Endodermal cell (in vitro differentiated cells): ENCODE measurements around the gene PPP2R5C. TPM values are rescaled to one million over a fixed set of nuclear protein-coding genes. Genes with fewer than 3 reads are reported as not detected.

Experiments used
- DNase-seq: peaks from one replicate; pipeline ENCODE4 v3.0.0-alpha.2; 2017
- H3K27ac ChIP-seq: 2 replicates; pipeline ENCODE4 v1.5.1; 2013; ENCODE audit warnings: mild to moderate bottlenecking, low read depth, low read length, moderate library complexity
- H3K27me3 ChIP-seq: 2 replicates; pipeline ENCODE4 v1.6.1; 2013; ENCODE audit warnings: mild to moderate bottlenecking, low read length, moderate library complexity; ENCODE audit not compliant: insufficient read depth, control insufficient read depth, poor library complexity, severe bottlenecking
- H3K36me3 ChIP-seq: 2 replicates; pipeline ENCODE4 v1.7.0; 2013; ENCODE audit warnings: mild to moderate bottlenecking, low read length, moderate library complexity; ENCODE audit not compliant: control insufficient read depth, insufficient read depth
- H3K4me1 ChIP-seq: one replicate; pipeline ENCODE4 v1.7.0; 2013; ENCODE audit warnings: low read length; ENCODE audit not compliant: control insufficient read depth, insufficient read depth
- H3K4me3 ChIP-seq: 2 replicates; pipeline ENCODE4 v1.5.1; 2013; ENCODE audit warnings: mild to moderate bottlenecking, low read length, moderate library complexity
- H3K9ac ChIP-seq: 2 replicates; pipeline ENCODE4 v1.6.1; 2013; ENCODE audit warnings: mild to moderate bottlenecking, low read length, moderate library complexity; ENCODE audit not compliant: poor library complexity, severe bottlenecking; ENCODE audit errors: extremely low read depth
- H3K9me3 ChIP-seq: 2 replicates; pipeline ENCODE4 v1.6.1; 2013; ENCODE audit warnings: mild to moderate bottlenecking, low read length, moderate library complexity; ENCODE audit not compliant: control insufficient read depth
- H3K27ac Mint-ChIP-seq: 2 replicates; pipeline ENCODE4 v1.8.0; 2020; ENCODE audit warnings: mixed read lengths
- H3K27me3 Mint-ChIP-seq: 2 replicates; pipeline ENCODE4 v1.8.0; 2021; ENCODE audit warnings: mild to moderate bottlenecking, mixed read lengths; ENCODE audit not compliant: insufficient read depth
- H3K36me3 Mint-ChIP-seq: 2 replicates; pipeline ENCODE4 v1.8.0; 2020; ENCODE audit warnings: low read depth, mixed read lengths
- H3K4me1 Mint-ChIP-seq: 2 replicates; pipeline ENCODE4 v1.8.0; 2020; ENCODE audit warnings: mixed read lengths
- H3K4me3 Mint-ChIP-seq: 2 replicates; pipeline ENCODE4 v1.8.0; 2020; ENCODE audit warnings: mild to moderate bottlenecking, moderate library complexity, mixed read lengths
- H3K9me3 Mint-ChIP-seq: 2 replicates; pipeline ENCODE4 v1.8.0; 2020; ENCODE audit warnings: mild to moderate bottlenecking, mixed read lengths
- CTCF ChIP-seq: fragments of 200-600 bp; sonication (generic); conservative IDR thresholded peaks from 2 replicates; pipeline ENCODE4 v1.5.0; 2021; ENCODE audit warnings: antibody characterized with exemption, mild to moderate bottlenecking
- WGBS, 2 experiments: methylation state at CpG; one replicate each; pipeline versions ENCODE4 v1.1.5 to v1.1.7; 2013; ENCODE audit warnings: missing lambda C conversion rate in 2 of 2, mixed read lengths in 1 of 2; ENCODE audit not compliant: insufficient coverage in 1 of 2, insufficient read length in 1 of 2; 5-methylcytosine and 5-hydroxymethylcytosine counted together
- total RNA-seq, 2 donors: library from RNA; stranded (reverse); fragmentation: NEBNext Ultra II Directional in 1 of 2; extraction: Animal tissue kit (Norgen Biotek cat#: 25700) in 1 of 2; gene quantifications; 2 replicates in 1 of 2; 3 replicates in 1 of 2; pipeline ENCODE4 v1.2.1, GENCODE V29; 2021

PPP2R5C gene
- total RNA-seq, 2 donors from 2014 or later = 116 to 117 TPM

- Mint-ChIP-seq H3K4me3 (no peak overlapping the region), H3K4me1 (peaks cover 7% of the 10 kb centered on the region), H3K27ac (no peak overlapping the region), H3K27me3 (peaks cover 31% of the 10 kb centered on the region), H3K9me3 (no peaks in the 10 kb centered on the region), H3K36me3 (no peaks in the 10 kb centered on the region)
- no peak overlapping the region for H3K27ac ChIP-seq
- peaks cover 17% of the 10 kb centered on the region for H3K27me3 ChIP-seq
- H3K9ac ChIP-seq = no peak overlapping the region
- 87 to 91% methylated on average over 8 of the region's 11 CpGs for WGBS, 2 experiments
- no peak for TF ChIP-seq CTCF
- H3K4me1 ChIP-seq = no peaks in the 10 kb centered on the region
- no peaks in the 10 kb centered on the region for H3K9me3 ChIP-seq
- no peak for DNase-seq
- no peak overlapping the region for H3K4me3 ChIP-seq
- H3K36me3 ChIP-seq = no peaks in the 10 kb centered on the region
Observed at GRCh38 chr14:101958418-101959180, 197.1 kb downstream of the PPP2R5C start.

DNA sequence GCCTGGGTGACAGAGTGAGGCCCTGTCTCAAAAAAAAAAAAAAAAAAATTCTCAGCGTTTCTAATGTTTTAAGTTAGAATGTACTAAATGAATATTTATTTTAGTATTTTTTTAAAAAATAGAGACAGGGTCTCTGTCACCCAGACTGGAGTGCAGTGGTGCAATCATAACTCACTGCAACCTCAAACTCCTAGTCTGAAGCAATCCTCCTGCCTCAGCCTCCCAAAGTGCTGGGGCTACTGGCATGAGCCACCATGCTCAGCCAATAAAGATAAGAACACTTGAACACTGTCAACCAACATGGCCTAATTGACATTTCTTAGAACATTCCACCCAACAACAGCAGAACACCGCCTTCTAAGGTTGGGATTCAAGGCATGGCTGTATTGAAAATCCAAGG is 197.8 kb downstream of the PPP2R5C start:
- Mint-ChIP-seq H3K36me3 (no peaks in the 10 kb centered on the region), H3K27me3 (peaks cover 37% of the 10 kb centered on the region), H3K4me1 (peaks cover 10% of the 10 kb centered on the region), H3K9me3 (no peaks in the 10 kb centered on the region), H3K4me3 (no peak overlapping the region), H3K27ac (no peak overlapping the region)
- Histone ChIP-seq H3K4me3 (no peak overlapping the region), H3K36me3 (no peaks in the 10 kb centered on the region), H3K4me1 (no peaks in the 10 kb centered on the region), H3K27ac (no peak overlapping the region), H3K9me3 (no peaks in the 10 kb centered on the region), H3K27me3 (peaks cover 17% of the 10 kb centered on the region), H3K9ac (no peak overlapping the region)
- no peak for TF ChIP-seq CTCF
- WGBS, 2 experiments = 100% methylated on average over 1 of the region's 2 CpGs; no CpG with 5 or more reads in 1 of the 2 experiments
- DNase-seq = no peak

DNA sequence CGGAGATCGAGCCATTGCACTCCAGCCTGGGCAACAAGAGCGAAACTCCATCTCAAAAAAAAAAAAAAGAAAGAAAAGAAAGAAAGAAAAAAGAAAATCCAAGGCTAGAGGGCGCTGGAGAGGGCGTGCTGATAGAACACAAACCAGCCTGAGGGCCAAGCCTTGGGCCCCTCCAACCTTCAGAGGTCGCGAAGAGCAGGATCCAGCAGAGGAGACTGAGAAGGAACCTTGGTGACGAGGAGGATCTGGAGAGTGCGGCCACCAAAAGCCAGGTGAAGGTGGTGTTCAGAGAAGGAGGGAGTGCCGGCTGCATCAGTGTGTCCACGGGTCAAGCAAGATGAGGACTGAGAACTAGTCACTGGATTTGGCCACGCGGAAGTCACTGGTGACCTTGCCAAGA is 198.7 kb downstream of the PPP2R5C start:
- Mint-ChIP-seq H3K4me1 (peaks cover 10% of the 10 kb centered on the region), H3K9me3 (no peaks in the 10 kb centered on the region), H3K36me3 (no peaks in the 10 kb centered on the region), H3K27ac (no peak overlapping the region), H3K27me3 (peaks cover 37% of the 10 kb centered on the region), H3K4me3 (no peak overlapping the region)
- WGBS, 2 experiments = 59 to 63% methylated on average over 9 to 12 of the region's 13 CpGs
- no peak overlapping the region for H3K4me3 ChIP-seq
- DNase-seq = peak; percentile 81
- TF ChIP-seq CTCF = peak; percentile 73
- no peak overlapping the region for H3K27ac ChIP-seq
- no peaks in the 10 kb centered on the region for H3K36me3 ChIP-seq
- H3K4me1 ChIP-seq = no peaks in the 10 kb centered on the region
- H3K9me3 ChIP-seq = no peaks in the 10 kb centered on the region
- no peak overlapping the region for H3K9ac ChIP-seq
- H3K27me3 ChIP-seq = peaks cover 17% of the 10 kb centered on the region
